ENCODE measurements around the gene DEPDC5.

DNA sequence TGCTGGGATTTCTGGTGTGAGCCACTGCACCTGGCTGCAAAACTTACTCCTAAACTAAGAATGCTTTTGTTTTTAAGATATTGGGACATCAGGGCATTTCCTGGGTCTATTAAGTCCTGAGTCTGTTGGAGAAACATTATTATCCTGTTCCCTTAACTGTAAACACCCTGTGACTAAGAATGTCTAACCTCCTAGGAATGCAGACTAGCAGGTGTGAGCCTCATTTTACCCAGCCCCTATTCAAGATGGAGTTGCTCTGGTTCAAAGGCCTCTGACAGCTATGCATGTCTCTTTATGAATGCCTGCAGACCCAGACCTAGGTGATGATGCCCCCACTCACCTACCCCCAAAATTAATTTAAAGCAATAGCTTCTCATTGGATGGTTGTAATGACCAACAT, 46.2 kb downstream of the DEPDC5 start:
- TF ChIP-seq POLR2A (IDR thresholded peaks at IDR 0.05): no peak
- TF ChIP-seq POLR2AphosphoS5 (IDR thresholded peaks at IDR 0.05): no peak
- TF ChIP-seq, protein P1, sequence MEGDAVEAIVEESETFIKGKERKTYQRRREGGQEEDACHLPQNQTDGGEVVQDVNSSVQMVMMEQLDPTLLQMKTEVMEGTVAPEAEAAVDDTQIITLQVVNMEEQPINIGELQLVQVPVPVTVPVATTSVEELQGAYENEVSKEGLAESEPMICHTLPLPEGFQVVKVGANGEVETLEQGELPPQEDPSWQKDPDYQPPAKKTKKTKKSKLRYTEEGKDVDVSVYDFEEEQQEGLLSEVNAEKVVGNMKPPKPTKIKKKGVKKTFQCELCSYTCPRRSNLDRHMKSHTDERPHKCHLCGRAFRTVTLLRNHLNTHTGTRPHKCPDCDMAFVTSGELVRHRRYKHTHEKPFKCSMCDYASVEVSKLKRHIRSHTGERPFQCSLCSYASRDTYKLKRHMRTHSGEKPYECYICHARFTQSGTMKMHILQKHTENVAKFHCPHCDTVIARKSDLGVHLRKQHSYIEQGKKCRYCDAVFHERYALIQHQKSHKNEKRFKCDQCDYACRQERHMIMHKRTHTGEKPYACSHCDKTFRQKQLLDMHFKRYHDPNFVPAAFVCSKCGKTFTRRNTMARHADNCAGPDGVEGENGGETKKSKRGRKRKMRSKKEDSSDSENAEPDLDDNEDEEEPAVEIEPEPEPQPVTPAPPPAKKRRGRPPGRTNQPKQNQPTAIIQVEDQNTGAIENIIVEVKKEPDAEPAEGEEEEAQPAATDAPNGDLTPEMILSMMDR (IDR thresholded peaks at IDR 0.05): no peak
